IMR-90 (cell line): ENCODE data around the gene CDV3. TPM values are rescaled to one million over a fixed set of nuclear protein-coding genes. Genes with fewer than 3 reads are reported as not detected.
A peak's percentile ranks its signal among the peaks of the same experiment; 100 is the strongest.

ENCODE experiments used
- ATAC-seq: fragments of 200-7000 bp; cut with Tn5 transposase; 2 replicates; pipeline ENCODE4 v1.9.1; 2020; ENCODE audit warnings: low read depth, mild to moderate bottlenecking, moderate library complexity
- BruUV-seq: library from RNA; stranded (reverse); fragments of 400-500 nt; replicated peaks from 2 replicates; lab custom pipeline; 2021; lab: Mats Ljungman, UMichigan
- CTCF ChIA-PET: fragments of 300-600 bp; formaldehyde crosslinking; extraction: SDS; loops from one replicate; lab custom pipeline; 2021; ENCODE audit warnings: antibody characterized with exemption; lab: Yijun Ruan, JAX
- POLR2A ChIA-PET: fragments of 300-600 bp; sonication (Branson Sonifier 250); formaldehyde crosslinking; loops from one replicate; lab custom pipeline; 2022; ENCODE audit warnings: antibody characterized with exemption; ENCODE audit not compliant: unreplicated experiment; lab: Charles Lee
- DNase-seq: peaks from one replicate; pipeline ENCODE4 v3.0.0; 2013
- H2AFZ ChIP-seq: replicated peaks from 2 replicates; pipeline ENCODE3; 2013; ENCODE audit warnings: low read length, mild to moderate bottlenecking; ENCODE audit not compliant: poor library complexity
- H2AK5ac ChIP-seq: 2 replicates; pipeline ENCODE4 v1.6.1; 2013; ENCODE audit warnings: low read depth, low read length, inconsistent platforms
- H2AK9ac ChIP-seq: replicated peaks from 2 replicates; pipeline ENCODE3; 2013; ENCODE audit warnings: mild to moderate bottlenecking, low read depth, low read length, moderate library complexity; ENCODE audit not compliant: poor library complexity
- H2BK120ac ChIP-seq: 2 replicates; pipeline ENCODE4 v1.6.1; 2013; ENCODE audit warnings: low read depth, low read length, inconsistent platforms
- H2BK15ac ChIP-seq: 3 replicates; pipeline ENCODE4 v1.6.1; 2013; ENCODE audit warnings: low read depth, low read length, inconsistent platforms
- H2BK20ac ChIP-seq: 2 replicates; pipeline ENCODE4 v1.6.1; 2013; ENCODE audit warnings: low read depth, mild to moderate bottlenecking, inconsistent platforms, low read length, moderate library complexity
- H2BK5ac ChIP-seq: 2 replicates; pipeline ENCODE4 v1.6.1; 2013; ENCODE audit warnings: mild to moderate bottlenecking, low read depth, low read length, inconsistent platforms; ENCODE audit not compliant: poor library complexity, severe bottlenecking
- H3K14ac ChIP-seq: replicated peaks from 2 replicates; pipeline ENCODE4 v1.6.1; 2013; ENCODE audit warnings: low read depth, low read length, inconsistent platforms
- H3K18ac ChIP-seq: 2 replicates; pipeline ENCODE4 v1.6.1; 2013; ENCODE audit warnings: low read depth, low read length, control low read depth
- H3K23ac ChIP-seq: 2 replicates; pipeline ENCODE4 v1.6.1; 2013; ENCODE audit warnings: low read depth, low read length, inconsistent platforms
- H3K27ac ChIP-seq: 2 replicates; pipeline ENCODE4 v1.5.1; 2013; ENCODE audit warnings: mild to moderate bottlenecking, control low read depth, low read length; ENCODE audit not compliant: insufficient read depth
- H3K27me3 ChIP-seq: 2 replicates; pipeline ENCODE4 v1.6.1; 2013; ENCODE audit warnings: low read length; ENCODE audit not compliant: control insufficient read depth, insufficient read depth
- H3K36me3 ChIP-seq: 2 replicates; pipeline ENCODE4 v1.6.1; 2013; ENCODE audit warnings: low read length, mixed read lengths; ENCODE audit not compliant: control insufficient read depth, insufficient read depth
- H3K4ac ChIP-seq: 2 replicates; pipeline ENCODE4 v1.6.1; 2013; ENCODE audit warnings: low read depth, low read length, inconsistent platforms
- H3K4me1 ChIP-seq: 2 replicates; pipeline ENCODE4 v1.6.1; 2013; ENCODE audit warnings: low read length, mixed read lengths; ENCODE audit not compliant: control insufficient read depth, insufficient read depth
- H3K4me2 ChIP-seq: 2 replicates; pipeline ENCODE4 v1.6.1; 2013; ENCODE audit warnings: low read depth, mild to moderate bottlenecking, control low read depth, low read length, moderate library complexity
- H3K4me3 ChIP-seq: 2 replicates; pipeline ENCODE4 v1.5.1; 2013; ENCODE audit warnings: low read depth, mild to moderate bottlenecking, control low read depth, low read length, moderate library complexity; ENCODE audit not compliant: insufficient read depth
- H3K56ac ChIP-seq: 2 replicates; pipeline ENCODE4 v1.6.1; 2013; ENCODE audit warnings: low read length, inconsistent platforms; ENCODE audit not compliant: insufficient read depth; ENCODE audit errors: extremely low read depth
- H3K79me1 ChIP-seq, 2 experiments: 2 replicates each; pipeline ENCODE4 v1.6.1; 2013; ENCODE audit warnings: low read length in 2 of 2, inconsistent platforms in 1 of 2, low read depth in 1 of 2
- H3K9ac ChIP-seq: 2 replicates; pipeline ENCODE4 v1.6.1; 2013; ENCODE audit warnings: low read depth, low read length, control low read depth
- H3K9me1 ChIP-seq: 2 replicates; pipeline ENCODE4 v1.6.1; 2013; ENCODE audit warnings: low read length, inconsistent platforms; ENCODE audit not compliant: insufficient read depth
- H3K9me3 ChIP-seq: 2 replicates; pipeline ENCODE4 v1.6.1; 2013; ENCODE audit warnings: low read length; ENCODE audit not compliant: control insufficient read depth, insufficient read depth
- H4K20me1 ChIP-seq: 2 replicates; pipeline ENCODE4 v1.6.1; 2013; ENCODE audit warnings: low read length, inconsistent platforms; ENCODE audit not compliant: insufficient read depth
- H4K5ac ChIP-seq: 2 replicates; pipeline ENCODE4 v1.6.1; 2013; ENCODE audit warnings: mild to moderate bottlenecking, low read depth, low read length, control low read depth
- H4K8ac ChIP-seq, 2 experiments: 2 replicates each; pipeline ENCODE4 v1.6.1; 2013; ENCODE audit warnings: low read depth in 2 of 2, low read length in 2 of 2, control low read depth in 1 of 2, inconsistent platforms in 1 of 2
- H4K91ac ChIP-seq: 2 replicates; pipeline ENCODE4 v1.6.1; 2013; ENCODE audit warnings: low read depth, low read length, inconsistent platforms; ENCODE audit not compliant: insufficient read depth
- BHLHE40 ChIP-seq: fragments of 150-350 bp; IDR thresholded peaks from 2 replicates; pipeline ENCODE4 v1.6.1; 2016; ENCODE audit warnings: mild to moderate bottlenecking, low read depth, low read length
- CEBPB ChIP-seq: IDR thresholded peaks from 2 replicates; pipeline ENCODE4 v1.6.1; 2012; ENCODE audit warnings: low read depth, low read length, improper control_type of control experiment
- CHD1 ChIP-seq: IDR thresholded peaks from 2 replicates; pipeline ENCODE4 v1.6.1; 2012; ENCODE audit warnings: low read depth, low read length, improper control_type of control experiment
- CTCF ChIP-seq: conservative IDR thresholded peaks from 2 replicates; pipeline ENCODE4 v1.5.1; 2012; ENCODE audit warnings: mild to moderate bottlenecking, low read depth, low read length, improper control_type of control experiment
- FOS ChIP-seq: fragments of 150-350 bp; IDR thresholded peaks from 2 replicates; pipeline ENCODE4 v1.6.1; 2016; ENCODE audit warnings: low read depth, low read length
- MAZ ChIP-seq: IDR thresholded peaks from 2 replicates; pipeline ENCODE4 v1.6.1; 2012; ENCODE audit warnings: low read depth, mild to moderate bottlenecking, low read length, improper control_type of control experiment, moderate library complexity, borderline replicate concordance
- POLR2A ChIP-seq: IDR thresholded peaks from 2 replicates; pipeline ENCODE4 v1.6.1; 2012; ENCODE audit warnings: mild to moderate bottlenecking, low read depth, low read length
- RCOR1 ChIP-seq: IDR thresholded peaks from 2 replicates; pipeline ENCODE4 v1.6.1; 2012; ENCODE audit warnings: mild to moderate bottlenecking, low read length, improper control_type of control experiment; ENCODE audit not compliant: insufficient replicate concordance
- RFX5 ChIP-seq: IDR thresholded peaks from 2 replicates; pipeline ENCODE4 v1.8.0; 2012; ENCODE audit warnings: low read depth, mild to moderate bottlenecking, low read length, moderate library complexity
- SMC3 ChIP-seq: fragments of 150-350 bp; IDR thresholded peaks from 2 replicates; pipeline ENCODE4 v1.6.1; 2016; ENCODE audit warnings: low read depth, mild to moderate bottlenecking, antibody characterized with exemption, low read length, moderate library complexity
- WGBS, 2 experiments: methylation state at CpG; one replicate each; pipeline versions ENCODE4 v1.1.5 to v1.1.7; 2013; ENCODE audit warnings: missing lambda C conversion rate in 2 of 2; ENCODE audit not compliant: insufficient read length in 1 of 2; ENCODE audit errors: extremely low coverage in 2 of 2; 5-methylcytosine and 5-hydroxymethylcytosine counted together
- dilution Hi-C: fragments of 300-500 bp; cut with HindIII; formaldehyde crosslinking; loops from one replicate; pipeline ENCODE4 v1.14.3; 2018; ENCODE audit warnings: low sequenced_read_pairs; ENCODE audit not compliant: unreplicated experiment
- in situ Hi-C: fragments of 300-500 bp; cut with MboI; formaldehyde crosslinking; loops from 3 replicates; pipeline ENCODE4 v1.14.3; 2019; ENCODE audit warnings: low sequenced_read_pairs, inconsistent platforms, mixed read lengths
- intact Hi-C: fragments of 100-400 bp; cut with micrococcal nuclease; formaldehyde crosslinking; loops from 2 replicates; pipeline ENCODE4 v1.10.0; 2022
- polyA plus RNA-seq, 3 experiments: library from polyadenylated mRNA; depleted of rRNA; stranded (reverse); fragments of >200 nt; gene quantifications; 2 replicates each; pipeline ENCODE4 v1.2.3, GENCODE V29; 2012; ENCODE audit warnings: low replicate concordance in 1 of 3
- total RNA-seq: library from RNA; depleted of rRNA; stranded (reverse); fragments of >200 nt; gene quantifications from 2 replicates; pipeline ENCODE4 v1.2.3, GENCODE V29; 2012
- TF ChIP-seq, protein P1 (sequence below): fragments of 150-350 bp; IDR thresholded peaks from 2 replicates; pipeline ENCODE4 v1.6.1; 2016; ENCODE audit warnings: low read depth, mild to moderate bottlenecking, low read length, moderate library complexity, borderline replicate concordance

The CDV3 gene
- total and polyA plus RNA-seq, 2 of the 4 experiments (the other 2 are of a cell fraction): 93.6 to 120 TPM

GRCh38 chr3:133570937-133571320, 2.6 kb upstream of the CDV3 start:
- dilution Hi-C loops (no loop called here), intact Hi-C loops (loop anchor here (5.0 to 10.0 kb wide), 2 partner anchors 234 to 529 kb away; partner anchors contain the start of gene SRPRB), in situ Hi-C loops (no loop called here)
- Histone ChIP-seq H3K9ac (no peak overlapping the region), H3K9me1 (peaks cover 8% of the 10 kb centered on the region), H4K8ac (peak overlapping the region in 1 of 2 experiments; percentile 80; a peak in 1 of 4 replicates), H3K79me1 (peaks cover 0 to 13% of the 10 kb centered on the region in 2 experiments; a peak in 3 of 4 replicates), H2BK5ac (peak overlapping the region; percentile 84), H3K4me1 (peaks cover 17% of the 10 kb centered on the region), H2AK9ac (peak overlapping the region; percentile 7), H2BK20ac (peak overlapping the region; percentile 16), H3K9me3 (no peaks in the 10 kb centered on the region), H2AFZ (no peak overlapping the region), H3K18ac (peak overlapping the region; percentile 64; the same call in 1 of the 2 replicates), H2AK5ac (peak overlapping the region; percentile 68; the same call in 1 of the 2 replicates), H4K91ac (peak overlapping the region; percentile 64), H3K23ac (peak overlapping the region; percentile 14; the same call in 1 of the 2 replicates), H3K27ac (no peak overlapping the region; the same call in 1 of the 2 replicates), H3K4me3 (no peak overlapping the region), H3K4ac (peak overlapping the region; percentile 71), H3K36me3 (peaks cover 2% of the 10 kb centered on the region; the same call in 1 of the 2 replicates), H2BK15ac (peak overlapping the region; percentile 78; the same call in 2 of the 3 replicates), H3K14ac (peak overlapping the region; percentile 12), H4K20me1 (peaks cover 16% of the 10 kb centered on the region), H3K56ac (peak overlapping the region; percentile 8; the same call in 1 of the 2 replicates), H3K27me3 (no peaks in the 10 kb centered on the region), H4K5ac (peak overlapping the region; percentile 18; the same call in 1 of the 2 replicates), H2BK120ac (peak overlapping the region; percentile 71), H3K4me2 (no peak overlapping the region)
- no peak for TF ChIP-seq RCOR1
- no peak for TF ChIP-seq SMC3
- no peak for TF ChIP-seq RFX5
- no peak for TF ChIP-seq CHD1
- TF ChIP-seq CTCF: no peak
- no peak for TF ChIP-seq POLR2A
- no peak for TF ChIP-seq MAZ
- no peak for TF ChIP-seq FOS
- no peak for TF ChIP-seq BHLHE40
- TF ChIP-seq, protein P1, sequence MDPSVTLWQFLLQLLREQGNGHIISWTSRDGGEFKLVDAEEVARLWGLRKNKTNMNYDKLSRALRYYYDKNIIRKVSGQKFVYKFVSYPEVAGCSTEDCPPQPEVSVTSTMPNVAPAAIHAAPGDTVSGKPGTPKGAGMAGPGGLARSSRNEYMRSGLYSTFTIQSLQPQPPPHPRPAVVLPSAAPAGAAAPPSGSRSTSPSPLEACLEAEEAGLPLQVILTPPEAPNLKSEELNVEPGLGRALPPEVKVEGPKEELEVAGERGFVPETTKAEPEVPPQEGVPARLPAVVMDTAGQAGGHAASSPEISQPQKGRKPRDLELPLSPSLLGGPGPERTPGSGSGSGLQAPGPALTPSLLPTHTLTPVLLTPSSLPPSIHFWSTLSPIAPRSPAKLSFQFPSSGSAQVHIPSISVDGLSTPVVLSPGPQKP: no peak
- no peak for TF ChIP-seq CEBPB
- DNase-seq (peak; percentile 34), ATAC-seq (no peak)
- BruUV-seq: no TSS peak
- WGBS, 2 experiments: 67% methylated on average over 1 of the region's 2 CpGs; no CpG with 5 or more reads in 1 of the 2 experiments
- ChIA-PET POLR2A (no interaction called here), CTCF (interaction anchor here (0.6 to 1.1 kb wide), 2 partner anchors 8 to 33 kb away, joined by 3 to 4 read pairs; no protein-coding TSS in a partner anchor)
